GM10266 (cell line): ENCODE results near the gene ETFA.

Experiments used
- DNase-seq: peaks from one replicate; pipeline ENCODE4 v3.0.0; 2012; ENCODE audit errors: extremely low spot score
- CTCF ChIP-seq: IDR thresholded peaks from 2 replicates; pipeline ENCODE4 v1.5.1; 2012; ENCODE audit warnings: mild to moderate bottlenecking, low read depth; ENCODE audit not compliant: control insufficient read depth, insufficient read depth; ENCODE audit errors: missing control alignments

The ETFA gene

GRCh38 chr15:76286271-76286879 lies 24.9 kb downstream of the ETFA start:
- peak; percentile 61 for DNase-seq
- TF ChIP-seq CTCF = no peak

- DNase-seq = no peak
- peak; percentile 46 for TF ChIP-seq CTCF
Observed at GRCh38 chr15:76285241-76285825, 25.9 kb downstream of the ETFA start.

GRCh38 chr15:76282465-76282864 lies 28.8 kb downstream of the ETFA start:
- no peak for TF ChIP-seq CTCF
- DNase-seq = no peak

- TF ChIP-seq CTCF = no peak
- DNase-seq = no peak
Observed at GRCh38 chr15:76278651-76279050, 32.6 kb downstream of the ETFA start.

- DNase-seq = no peak
- TF ChIP-seq CTCF = no peak
Observed at GRCh38 chr15:76274821-76275220, 36.4 kb downstream of the ETFA start.

- TF ChIP-seq CTCF = no peak
- DNase-seq = no peak
Observed at GRCh38 chr15:76274226-76274625, 37.0 kb downstream of the ETFA start.

- no peak for TF ChIP-seq CTCF
- DNase-seq = no peak
Observed at GRCh38 chr15:76270876-76271275, 40.4 kb downstream of the ETFA start.
